T-helper 2 cell treated with Interferon-gamma antibody and Interleukin-4, amounts not matched to agents 100 ng/mL and 5 ng/mL, for 36 hours (primary cell): ENCODE results near the gene SHISA3. TPM values are rescaled to one million over a fixed set of nuclear protein-coding genes. Genes with fewer than 3 reads are reported as not detected.

Experiments
- intact Hi-C: fragments of 100-400 bp; cut with micrococcal nuclease; formaldehyde crosslinking; loops from one replicate; pipeline ENCODE4 v1.15.1; 2023
- total RNA-seq: library from RNA; stranded (reverse); gene quantifications from 2 replicates; pipeline ENCODE4 v1.2.3, GENCODE V29; 2022

Gene SHISA3
- total RNA-seq, 1 donor from 2014 or later: 0.23 TPM

DNA sequence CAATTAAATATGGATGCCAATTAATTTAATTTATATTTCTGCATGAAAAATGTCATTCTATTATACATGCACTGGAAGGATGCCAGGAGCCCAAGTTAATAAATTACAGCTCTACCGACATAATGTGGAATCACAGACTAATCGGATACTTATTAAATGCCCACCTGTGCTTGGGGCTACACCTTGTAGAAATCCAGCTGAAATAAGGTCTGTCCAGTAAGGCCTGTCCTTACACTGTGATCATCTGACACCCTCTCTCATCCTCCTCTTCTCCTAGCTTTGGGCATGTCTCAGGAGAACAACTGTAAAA lies 6.0 kb upstream of the SHISA3 start:
- intact Hi-C loops: loop anchor here (10.0 kb wide), 1 partner anchor 237 kb away; the partner anchor contains the start of gene BEND4

DNA sequence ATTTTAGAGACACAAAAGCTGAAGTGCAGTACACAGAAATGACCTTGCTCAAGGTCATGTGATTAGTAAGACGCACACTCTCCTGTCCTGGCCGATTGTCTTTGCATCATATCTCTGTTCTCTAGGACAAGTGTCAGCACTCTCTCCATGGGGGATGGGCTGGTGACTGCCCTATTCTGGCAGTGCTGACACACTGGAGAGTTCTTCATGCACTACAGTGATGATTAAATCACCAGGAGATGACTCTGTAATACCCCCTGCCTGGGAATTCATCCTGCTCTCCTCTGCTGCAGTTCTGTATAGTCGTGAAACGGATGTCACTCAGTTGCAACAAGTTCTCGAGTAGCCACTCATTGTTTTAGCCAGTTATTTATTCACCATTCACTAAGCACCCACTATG lies 5.3 kb upstream of the SHISA3 start:
- intact Hi-C loops: loop anchor here (10.0 kb wide), 1 partner anchor 237 kb away; the partner anchor contains the start of gene BEND4

DNA sequence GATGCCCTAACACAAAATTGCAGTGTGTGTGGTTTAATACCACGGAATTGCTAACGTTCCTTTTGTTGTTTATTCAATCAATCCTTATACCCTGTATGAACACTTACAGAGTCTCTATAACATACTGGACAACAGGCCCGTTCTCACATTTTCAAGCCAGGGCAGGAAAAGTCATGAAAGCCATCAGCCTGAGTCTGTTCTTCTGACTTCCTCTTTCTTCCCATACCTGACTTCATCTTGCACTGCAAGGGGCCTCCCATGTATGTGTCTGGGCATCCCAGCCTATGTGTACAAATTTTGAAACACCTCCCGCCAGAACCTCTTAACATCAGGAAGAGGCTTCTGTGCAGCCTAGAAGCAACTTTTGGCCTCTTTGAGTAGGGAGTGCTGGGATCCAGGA lies 4.9 kb upstream of the SHISA3 start:
- intact Hi-C loops: loop anchor here (10.0 kb wide), 1 partner anchor 238 kb away; the partner anchor contains the start of gene BEND4

DNA sequence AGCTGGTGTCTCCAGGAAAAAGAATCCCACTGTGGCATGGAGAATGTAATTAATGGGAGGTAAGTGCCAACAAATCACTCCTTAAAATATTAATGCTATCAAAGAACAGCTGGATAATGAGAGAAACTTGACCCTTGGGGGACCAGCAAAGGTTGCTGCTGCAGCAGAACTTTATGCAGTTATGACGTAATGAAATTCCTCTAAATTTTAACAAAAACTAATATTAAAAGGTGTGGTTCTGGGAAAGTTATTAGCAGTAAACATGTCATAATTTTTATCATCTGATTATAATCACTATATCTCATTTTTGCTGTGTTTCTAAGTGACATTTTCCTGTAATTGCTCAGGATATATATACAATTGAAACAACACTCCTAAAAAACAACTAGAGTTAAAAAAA lies 1.7 kb upstream of the SHISA3 start:
- intact Hi-C loops: loop anchor here (5.0 to 10.0 kb wide), 2 partner anchors 241 to 262 kb away; partner anchors contain the start of genes ATP8A1 and BEND4

DNA sequence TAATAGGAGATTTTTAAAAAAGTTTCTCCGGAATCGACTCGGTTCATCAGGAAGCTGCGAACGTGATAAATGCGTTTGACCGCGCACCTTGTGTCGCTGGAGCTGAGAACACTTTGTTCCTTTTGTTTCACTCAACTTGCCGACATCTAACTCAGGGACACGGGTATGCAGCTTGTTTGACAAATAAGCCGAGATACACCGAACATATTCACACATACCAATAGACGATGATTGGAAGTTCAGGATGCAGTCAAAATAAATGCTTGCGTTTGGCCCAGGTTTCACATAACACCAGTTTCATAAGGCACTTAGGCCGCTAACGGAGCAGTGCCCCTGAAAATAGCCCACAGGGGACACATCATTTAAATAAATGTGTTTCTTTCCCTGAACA lies 932 bp upstream of the SHISA3 start:
- intact Hi-C loops: loop anchor here (5.0 to 10.0 kb wide), 2 partner anchors 242 to 261 kb away; partner anchors contain the start of genes ATP8A1 and BEND4

DNA sequence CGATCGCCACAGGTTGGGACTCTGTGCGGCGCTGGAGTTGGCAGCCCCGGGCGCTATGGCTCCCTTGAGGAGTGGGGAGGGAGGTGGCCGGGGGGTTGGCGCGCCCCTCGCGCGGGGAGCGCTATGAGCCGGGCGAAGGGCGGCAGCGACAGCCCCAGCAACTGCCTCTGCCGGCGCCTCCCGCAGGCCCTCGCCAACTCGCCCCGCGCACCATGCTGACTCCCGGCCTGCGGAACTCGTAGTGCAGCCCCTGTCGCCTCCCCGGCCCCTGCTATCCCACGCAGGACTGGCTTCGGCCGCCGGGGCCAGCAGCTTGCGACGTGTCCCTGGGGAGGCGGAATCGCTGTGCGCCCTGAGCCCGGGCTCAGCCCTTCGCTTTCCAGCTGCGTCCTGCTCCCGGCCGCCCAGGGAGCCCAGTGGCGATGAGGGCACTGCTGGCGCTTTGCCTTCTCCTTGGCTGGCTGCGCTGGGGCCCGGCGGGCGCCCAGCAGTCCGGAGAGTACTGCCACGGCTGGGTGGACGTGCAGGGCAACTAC lies 415 bp downstream of the SHISA3 start:
- intact Hi-C loops: loop anchor here (2.0 to 10.0 kb wide), 3 partner anchors 243 to 515 kb away; partner anchors contain the start of genes ATP8A1 and BEND4

DNA sequence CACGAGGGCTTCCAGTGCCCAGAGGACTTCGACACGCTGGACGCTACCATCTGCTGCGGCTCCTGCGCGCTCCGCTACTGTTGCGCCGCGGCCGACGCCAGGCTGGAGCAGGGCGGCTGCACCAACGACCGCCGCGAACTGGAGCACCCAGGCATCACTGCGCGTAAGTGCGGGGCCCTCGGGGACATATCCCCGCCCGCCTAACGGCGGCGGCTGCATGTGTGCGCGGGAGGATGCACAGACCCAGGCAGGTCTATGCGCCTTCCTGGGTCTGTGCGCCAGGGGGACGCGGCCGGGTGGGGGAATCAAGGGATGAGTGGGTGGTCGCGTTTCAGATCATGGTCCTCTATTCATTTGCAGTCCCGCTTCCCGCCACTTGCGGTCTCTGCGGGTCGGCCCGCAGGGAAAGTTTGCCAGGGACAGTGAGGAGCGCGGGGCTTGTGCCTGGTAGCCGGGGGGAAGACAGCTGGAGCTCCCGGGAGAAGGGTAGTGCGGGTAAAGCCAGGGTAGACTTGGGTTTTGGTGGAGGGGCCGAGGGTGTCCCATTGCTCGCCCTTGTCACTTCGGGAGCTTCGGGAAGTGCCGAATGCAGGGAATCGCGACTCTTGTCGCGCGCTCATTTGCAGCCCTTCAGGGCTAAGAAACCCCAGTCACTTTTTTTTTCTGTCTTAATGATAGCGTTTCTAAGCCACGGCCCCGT lies 1.0 kb downstream of the SHISA3 start:
- intact Hi-C loops: loop anchor here (2.0 to 10.0 kb wide), 3 partner anchors 244 to 516 kb away; partner anchors contain the start of genes ATP8A1 and BEND4

DNA sequence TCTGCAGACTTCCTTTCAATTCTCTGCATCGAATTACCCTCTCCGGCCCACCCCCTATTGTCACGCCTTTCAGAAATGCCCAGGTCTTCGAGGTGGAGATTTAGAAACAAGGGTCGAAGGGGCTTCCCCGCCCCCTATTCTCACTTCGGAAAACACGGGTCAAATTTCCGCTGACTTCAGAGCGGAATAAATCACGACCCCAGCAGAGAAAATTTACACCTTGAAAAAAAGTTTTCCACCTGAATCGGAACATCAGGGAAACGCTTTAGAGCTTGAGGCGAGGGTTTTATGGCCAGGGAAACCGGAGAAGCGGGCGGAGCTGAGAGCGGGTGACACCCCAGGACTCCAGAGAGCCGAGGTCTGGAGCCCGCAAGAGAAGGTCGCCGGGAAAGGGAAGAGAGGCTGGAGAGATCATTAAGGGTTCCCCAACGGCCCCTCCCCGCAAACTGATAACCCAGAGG lies 1.6 kb downstream of the SHISA3 start:
- intact Hi-C loops: loop anchor here (2.0 to 10.0 kb wide), 3 partner anchors 244 to 516 kb away; partner anchors contain the start of genes ATP8A1 and BEND4

DNA sequence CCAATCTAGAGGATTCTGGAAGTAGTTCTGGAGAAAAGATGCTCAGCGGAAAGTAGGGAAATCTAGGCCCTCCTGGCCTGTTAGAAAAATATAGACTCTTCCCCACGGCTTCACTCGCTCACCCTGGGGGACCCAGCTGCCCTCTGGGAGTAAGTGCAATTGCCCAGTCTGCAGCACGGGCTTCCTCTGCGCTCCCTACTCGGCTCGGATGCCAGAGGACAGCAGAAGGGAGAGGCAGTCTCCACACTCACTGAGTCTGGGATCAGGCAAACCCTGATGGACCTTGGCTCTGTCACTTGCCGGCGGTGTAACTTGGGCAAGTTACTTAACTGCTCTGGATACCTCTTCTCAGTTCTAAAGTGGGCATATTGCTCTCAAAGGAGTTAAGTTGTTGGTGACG lies 2.1 kb downstream of the SHISA3 start:
- intact Hi-C loops: loop anchor here (2.0 to 10.0 kb wide), 3 partner anchors 245 to 517 kb away; partner anchors contain the start of genes ATP8A1 and BEND4

DNA sequence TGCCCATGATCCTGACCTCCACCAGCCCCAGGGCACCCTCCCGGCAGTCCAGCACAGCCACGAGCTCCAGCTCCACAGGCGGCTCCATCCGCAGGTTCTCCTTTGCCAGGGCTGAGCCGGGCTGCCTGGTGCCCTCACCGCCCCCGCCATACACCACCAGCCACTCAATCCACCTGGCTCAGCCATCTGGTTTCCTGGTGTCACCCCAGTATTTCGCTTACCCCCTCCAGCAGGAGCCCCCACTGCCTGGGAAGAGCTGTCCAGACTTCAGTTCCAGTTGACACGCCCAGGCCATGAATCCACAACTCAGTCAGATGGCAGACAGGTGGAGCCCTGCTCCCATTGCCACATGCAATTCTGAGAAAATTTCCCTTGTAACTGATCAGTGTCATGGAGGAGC lies 3.9 kb downstream of the SHISA3 start:
- intact Hi-C loops: no loop called here

DNA sequence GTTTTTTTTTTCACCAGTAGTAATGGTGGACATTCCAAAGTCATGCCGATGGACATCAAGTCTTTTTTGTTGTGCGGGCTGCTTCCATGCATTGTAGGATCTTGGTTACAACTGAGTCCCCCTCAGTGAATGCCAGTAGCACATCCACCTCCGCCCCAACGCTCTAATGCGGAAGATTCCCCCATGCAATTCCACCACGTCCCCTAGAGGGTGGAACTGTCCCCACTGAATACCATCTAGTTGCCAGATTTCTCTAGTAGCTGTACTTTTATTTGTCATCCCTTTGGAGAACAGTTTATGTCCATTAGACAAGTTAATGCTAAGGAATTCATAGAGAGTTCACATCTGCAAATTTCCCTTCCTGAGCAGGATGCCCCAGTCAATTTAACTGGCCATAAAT lies 6.7 kb downstream of the SHISA3 start:
- intact Hi-C loops: no loop called here

DNA sequence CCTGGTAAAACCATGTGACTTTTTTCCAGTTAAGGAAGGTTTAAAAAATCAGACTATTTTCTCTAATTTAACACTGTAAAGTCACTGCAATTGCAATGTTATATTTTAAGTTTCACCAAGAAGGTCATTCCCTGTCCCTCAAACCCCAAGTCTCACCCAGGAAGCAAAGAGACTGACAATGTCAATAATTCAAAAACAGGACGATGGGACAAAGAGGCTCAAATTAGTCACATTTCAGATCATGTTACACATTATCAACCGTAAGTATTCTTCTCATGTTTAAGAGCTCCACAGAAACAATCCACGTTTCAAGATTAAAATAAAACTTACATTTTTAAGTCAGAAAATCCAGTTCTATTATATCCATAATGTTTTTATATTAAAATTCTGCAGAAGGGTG lies 13.2 kb downstream of the SHISA3 start:
- intact Hi-C loops: no loop called here

DNA sequence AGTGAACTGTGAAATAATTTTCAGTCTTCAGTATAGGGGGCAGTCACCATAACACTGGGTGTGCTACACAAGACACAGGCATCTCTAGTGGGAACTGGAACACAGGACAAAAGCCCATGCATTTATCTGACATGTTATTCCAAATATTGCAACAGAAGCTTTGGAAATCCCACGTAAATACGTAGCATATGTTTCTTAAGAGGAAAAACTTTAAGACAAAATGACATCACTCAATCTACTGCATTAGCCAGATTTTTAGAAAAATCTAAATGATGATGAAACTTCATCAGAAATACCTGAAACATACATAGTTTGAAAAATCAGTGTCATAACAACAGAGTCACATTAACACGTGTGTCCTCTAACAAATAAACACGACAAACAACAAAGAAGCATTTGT lies 14.5 kb downstream of the SHISA3 start:
- intact Hi-C loops: no loop called here

DNA sequence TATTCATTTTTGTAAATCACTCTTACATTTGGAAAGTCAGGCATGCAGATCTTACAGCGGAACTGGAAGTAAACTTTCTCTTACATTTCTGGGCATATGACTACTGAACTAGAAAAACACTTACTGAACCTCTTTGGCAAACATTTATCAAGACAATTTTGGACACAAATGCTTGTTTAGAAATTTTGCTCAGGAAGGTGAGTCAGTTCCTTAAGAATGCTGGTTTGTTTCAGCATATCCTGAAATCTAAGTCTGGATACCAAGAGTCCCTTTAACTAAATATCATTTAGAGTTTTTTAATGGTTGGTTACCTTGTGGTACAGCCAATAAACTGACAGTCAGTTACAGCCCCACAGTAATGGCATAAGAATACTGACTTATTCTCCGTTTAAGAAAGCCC lies 15.0 kb downstream of the SHISA3 start:
- intact Hi-C loops: no loop called here

DNA sequence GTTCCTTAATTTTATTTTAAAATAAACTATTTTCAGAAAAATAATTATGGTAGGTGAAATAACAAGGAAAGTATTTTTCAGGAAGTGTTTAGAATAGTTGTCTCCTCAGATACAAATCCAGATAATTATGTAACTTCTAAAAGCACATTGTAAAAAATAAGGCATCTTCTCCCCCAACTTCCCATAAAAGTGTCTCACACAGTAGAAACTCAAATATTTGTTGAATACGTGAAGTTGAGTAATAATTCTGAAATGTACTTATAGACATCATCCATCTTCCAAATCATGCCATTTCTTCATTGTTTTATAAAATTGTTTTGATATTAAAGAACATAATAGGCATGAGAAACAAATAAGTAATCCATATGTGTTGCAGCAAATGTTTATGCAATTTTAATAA lies 18.0 kb downstream of the SHISA3 start:
- intact Hi-C loops: no loop called here

DNA sequence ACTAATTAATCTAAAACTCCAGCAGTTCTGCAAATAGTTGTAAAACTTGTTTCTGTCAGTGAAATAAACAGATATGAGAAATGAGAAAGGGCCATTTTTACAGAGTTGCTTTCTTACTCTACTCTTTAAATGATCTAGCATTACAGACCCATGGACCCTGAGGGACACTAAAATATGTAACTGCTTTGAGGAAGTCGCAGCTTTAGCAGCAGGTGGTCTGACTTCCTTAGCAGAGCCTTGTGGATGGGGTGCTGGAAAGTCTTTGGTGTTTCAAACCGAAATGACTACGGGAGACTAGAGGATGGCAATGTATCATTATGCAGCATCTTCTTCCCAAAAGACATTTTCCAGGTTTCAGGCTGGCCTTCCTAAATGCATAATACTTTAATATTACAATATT lies 18.7 kb downstream of the SHISA3 start:
- intact Hi-C loops: no loop called here

DNA sequence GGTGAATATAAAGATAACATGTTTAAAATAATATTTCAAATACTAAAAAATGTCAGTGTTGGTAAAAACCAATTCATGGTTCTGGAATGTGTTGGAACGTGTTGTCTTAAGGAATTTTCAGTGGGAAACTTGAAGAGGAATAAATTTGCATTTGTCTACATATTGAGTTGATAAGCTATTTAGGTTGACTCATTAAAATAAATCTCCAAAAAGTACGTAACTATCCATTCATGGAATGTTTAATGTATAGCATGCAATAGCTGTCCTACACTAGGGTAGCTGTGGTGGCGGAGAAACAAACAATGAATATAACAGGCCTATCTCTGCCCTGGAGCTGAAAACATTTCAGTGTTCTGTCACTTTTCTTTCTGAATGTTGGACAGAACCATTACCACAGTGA lies 20.3 kb downstream of the SHISA3 start:
- intact Hi-C loops: no loop called here

DNA sequence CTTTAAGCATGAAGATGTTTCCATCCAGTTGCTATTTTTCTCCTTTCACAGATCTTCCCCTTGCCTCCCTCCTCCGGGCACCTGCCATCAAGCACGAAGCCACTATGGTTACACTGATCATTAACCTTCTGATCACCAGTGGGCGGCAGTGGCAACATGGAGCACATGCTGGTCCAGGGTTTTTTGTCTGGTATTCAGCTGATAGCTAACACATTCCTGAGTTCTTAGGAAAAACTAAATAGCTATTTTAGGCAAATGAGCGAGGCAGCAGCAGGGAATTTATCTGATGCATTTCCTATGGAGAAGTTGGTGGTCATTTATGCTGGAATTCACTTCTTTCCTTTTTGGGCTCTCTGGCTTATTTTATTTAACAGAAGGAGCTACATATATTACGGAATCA lies 22.9 kb downstream of the SHISA3 start:
- intact Hi-C loops: no loop called here

DNA sequence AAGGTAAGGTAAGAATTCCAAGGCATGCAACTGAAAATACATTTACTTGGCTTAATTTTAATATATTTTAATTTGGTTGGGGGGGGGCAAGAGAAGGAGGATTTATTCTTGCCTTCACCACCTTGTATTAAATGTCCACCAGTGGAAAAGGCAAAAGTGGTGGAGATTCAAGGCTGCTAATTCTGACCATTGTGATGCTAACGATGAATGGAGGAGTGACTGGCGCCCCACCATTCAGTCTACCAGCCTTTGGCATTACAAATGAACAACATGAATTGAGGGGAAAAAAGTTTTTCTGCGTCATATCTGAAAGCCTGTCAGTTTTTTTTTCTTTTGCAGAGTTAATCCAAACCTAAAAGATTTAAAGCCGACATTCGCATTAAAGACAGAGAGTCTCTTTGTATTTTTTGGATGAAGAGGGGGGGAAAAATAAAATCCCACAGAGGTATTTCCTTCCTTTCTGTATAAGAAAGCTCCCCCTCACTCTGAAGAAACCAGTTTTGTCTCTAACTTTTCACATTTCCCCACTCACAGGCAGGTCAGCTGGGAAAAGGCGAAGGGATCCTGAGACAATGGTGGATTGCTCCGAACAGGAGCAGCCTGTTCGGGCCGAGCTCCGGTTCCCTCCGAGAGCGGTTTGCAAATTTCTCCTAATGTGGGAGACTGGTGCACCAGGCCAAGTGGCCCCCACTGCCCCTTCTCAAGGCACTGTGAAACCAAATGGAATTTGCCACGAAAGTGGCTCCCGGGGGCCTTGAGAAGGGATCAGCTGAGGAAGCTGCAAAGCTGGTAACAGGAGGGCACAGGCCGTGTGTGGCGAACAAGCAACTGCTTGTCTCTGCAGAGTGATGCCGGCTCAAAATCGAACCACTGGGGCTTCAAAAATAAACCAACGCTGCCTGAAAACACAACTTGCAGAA lies 28.1 kb downstream of the SHISA3 start:
- intact Hi-C loops: no loop called here

DNA sequence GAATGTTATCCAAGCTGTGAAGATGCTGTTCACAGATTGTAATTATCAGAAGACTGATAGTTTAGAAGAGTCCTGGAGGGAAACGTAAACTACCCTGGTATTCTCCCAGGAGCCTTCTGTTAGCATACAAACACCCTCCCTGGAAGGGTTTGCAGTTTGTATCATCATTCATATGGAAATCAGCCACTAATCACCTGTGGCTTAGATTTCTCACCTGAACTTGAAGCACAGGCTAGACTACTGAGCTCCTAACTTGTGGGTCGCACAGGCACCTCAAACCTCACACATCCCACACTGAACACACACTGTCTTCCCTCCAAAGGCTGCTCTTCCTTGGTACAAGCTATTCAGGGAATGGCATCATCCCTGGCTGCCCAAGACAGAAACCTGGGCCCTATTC lies 30.7 kb downstream of the SHISA3 start:
- intact Hi-C loops: no loop called here

DNA sequence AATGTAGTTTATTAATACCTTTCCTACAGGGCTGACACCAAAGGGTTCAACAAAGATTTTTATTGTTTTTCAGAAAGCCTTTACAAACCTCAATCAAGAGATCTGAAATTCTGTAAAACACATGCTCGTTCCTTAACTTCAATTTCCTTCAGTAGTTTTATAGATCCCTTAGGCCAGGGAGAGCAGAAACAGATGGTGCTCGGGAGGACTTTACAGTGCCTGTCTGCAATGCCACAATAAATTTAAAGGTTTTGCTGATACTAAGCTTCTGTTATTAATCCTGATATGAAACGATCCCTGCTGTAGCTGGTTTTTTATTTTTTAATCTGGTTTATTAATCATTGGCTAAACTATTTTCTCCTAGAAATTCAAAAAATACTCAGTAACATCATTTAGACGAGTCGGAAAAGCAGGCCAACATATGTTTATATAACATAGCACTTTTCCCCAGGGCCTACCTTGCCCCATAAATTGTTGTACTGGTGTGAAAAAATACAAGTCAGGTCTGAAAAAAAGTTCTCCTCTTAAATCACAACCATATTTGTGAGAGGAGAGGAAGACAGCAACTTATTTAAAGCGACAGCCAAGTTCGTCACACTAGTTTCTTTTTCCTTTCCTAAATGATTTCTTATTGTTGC lies 39.8 kb downstream of the SHISA3 start:
- intact Hi-C loops: no loop called here
